Panc1 (cell line): Measurements from ENCODE around the gene ANKRD40. TPM values are rescaled to one million over a fixed set of nuclear protein-coding genes. Genes with fewer than 3 reads are reported as not detected.

ENCODE experiments used
- ATAC-seq: fragments of 200-7000 bp; cut with Tn5 transposase; 2 replicates; pipeline ENCODE4 v1.9.1; 2020; ENCODE audit warnings: mild to moderate bottlenecking, moderate library complexity
- BruUV-seq: library from RNA; stranded (reverse); fragments of 400-500 nt; replicated peaks from 2 replicates; lab custom pipeline; 2021; lab: Mats Ljungman, UMichigan
- CTCF ChIA-PET: fragments of 300-600 bp; sonication (Branson Sonifier 250); formaldehyde crosslinking; loops from one replicate; lab custom pipeline; 2022; ENCODE audit warnings: antibody characterized with exemption; lab: Charles Lee
- POLR2A ChIA-PET: fragments of 300-600 bp; sonication (Branson Sonifier 250); formaldehyde crosslinking; loops from one replicate; lab custom pipeline; 2022; ENCODE audit warnings: antibody characterized with exemption; lab: Charles Lee
- DNase-seq: peaks from one replicate; pipeline ENCODE4 v3.0.0-alpha.2; 2010; ENCODE audit warnings: low read depth, low spot score
- H3K27ac ChIP-seq: 2 replicates; pipeline ENCODE4 v1.5.1; 2011; ENCODE audit warnings: mild to moderate bottlenecking, low read length, inconsistent platforms
- H3K27me3 ChIP-seq: fragments of 200-500 bp; sonication (Bioruptor generic); 2 replicates; pipeline ENCODE4 v1.6.0; 2014; ENCODE audit warnings: low read length, inconsistent platforms; ENCODE audit not compliant: control insufficient read depth, insufficient read depth
- H3K36me3 ChIP-seq: fragments of 200-500 bp; sonication (Bioruptor generic); 2 replicates; pipeline ENCODE4 v1.5.1; 2014; ENCODE audit warnings: inconsistent platforms, mild to moderate bottlenecking, low read length, moderate library complexity; ENCODE audit not compliant: control insufficient read depth, insufficient read depth
- H3K4me1 ChIP-seq: 2 replicates; pipeline ENCODE4 v1.5.1; 2011; ENCODE audit warnings: inconsistent platforms, mild to moderate bottlenecking, low read length, moderate library complexity; ENCODE audit not compliant: control insufficient read depth, insufficient read depth
- H3K4me3 ChIP-seq, 2 experiments: 2 replicates each; pipeline ENCODE4 v1.5.1; 2011 to 2012; ENCODE audit warnings: low read depth in 2 of 2, low read length in 2 of 2, mild to moderate bottlenecking in 2 of 2, inconsistent platforms in 1 of 2, moderate library complexity in 1 of 2
- H3K9me3 ChIP-seq: fragments of 200-500 bp; sonication (Bioruptor generic); 2 replicates; pipeline ENCODE4 v1.5.1; 2014; ENCODE audit warnings: low read depth, mild to moderate bottlenecking, inconsistent platforms, low read length, moderate library complexity; ENCODE audit not compliant: control insufficient read depth, insufficient read depth
- POLR2AphosphoS5 ChIP-seq: IDR thresholded peaks from 2 replicates; pipeline ENCODE4 v1.6.1; 2012; ENCODE audit warnings: mild to moderate bottlenecking, low read depth, low read length, moderate library complexity
- SIN3A ChIP-seq: IDR thresholded peaks from 2 replicates; pipeline ENCODE4 v1.6.1; 2012; ENCODE audit warnings: low read depth, mild to moderate bottlenecking, low read length, moderate library complexity, borderline replicate concordance; ENCODE audit not compliant: insufficient read depth
- TCF7L2 ChIP-seq: IDR thresholded peaks from 2 replicates; pipeline ENCODE4 v1.6.1; 2011; ENCODE audit warnings: mild to moderate bottlenecking, low read depth, low read length, inconsistent platforms
- in situ Hi-C: cut with HindIII; loops from 2 replicates; pipeline ENCODE4 v1.10.0; 2016; ENCODE audit warnings: low sequenced_read_pairs, low pct_unique_long_range_greater_than_20kb
- intact Hi-C: fragments of 100-400 bp; cut with micrococcal nuclease; formaldehyde crosslinking; loops from one replicate; pipeline ENCODE4 v1.10.0; 2022; ENCODE audit not compliant: unreplicated experiment
- total RNA-seq: library from RNA; stranded (reverse); gene quantifications from one replicate; pipeline ENCODE4 v1.2.1, GENCODE V29; 2021; ENCODE audit not compliant: unreplicated experiment
- TF ChIP-seq, protein P1 (sequence below), 2 experiments: IDR thresholded peaks; 2 replicates each; pipeline ENCODE4 v1.6.1; 2011 to 2012; ENCODE audit warnings: low read depth in 2 of 2, control low read depth in 1 of 2, low read length in 1 of 2, mild to moderate bottlenecking in 1 of 2, moderate library complexity in 1 of 2; ENCODE audit not compliant: insufficient read depth in 1 of 2
- TF ChIP-seq, protein P2 (sequence below): fragments of 450-650 bp; IDR thresholded peaks from 2 replicates; pipeline ENCODE4 v1.5.1; 2017; ENCODE audit warnings: mild to moderate bottlenecking

Gene ANKRD40
- total RNA-seq, 1 experiment from 2014 or later, result 57.2 TPM

GRCh38 chr17:50728881-50729765 is 21.4 kb upstream of the ANKRD40 start:
- Histone ChIP-seq H3K9me3 (no peaks in the 10 kb centered on the region), H3K27ac (no peak overlapping the region), H3K36me3 (no peaks in the 10 kb centered on the region), H3K4me1 (peaks cover 60% of the 10 kb centered on the region), H3K27me3 (no peaks in the 10 kb centered on the region), H3K4me3 (no peak overlapping the region)
- DNase-seq (no peak), ATAC-seq (peak; percentile 52)
- ChIA-PET POLR2A (no interaction called here), CTCF (no interaction called here)
- no peak for TF ChIP-seq POLR2AphosphoS5
- no peak for TF ChIP-seq SIN3A
- no peak for TF ChIP-seq TCF7L2
- TF ChIP-seq, protein P1, sequence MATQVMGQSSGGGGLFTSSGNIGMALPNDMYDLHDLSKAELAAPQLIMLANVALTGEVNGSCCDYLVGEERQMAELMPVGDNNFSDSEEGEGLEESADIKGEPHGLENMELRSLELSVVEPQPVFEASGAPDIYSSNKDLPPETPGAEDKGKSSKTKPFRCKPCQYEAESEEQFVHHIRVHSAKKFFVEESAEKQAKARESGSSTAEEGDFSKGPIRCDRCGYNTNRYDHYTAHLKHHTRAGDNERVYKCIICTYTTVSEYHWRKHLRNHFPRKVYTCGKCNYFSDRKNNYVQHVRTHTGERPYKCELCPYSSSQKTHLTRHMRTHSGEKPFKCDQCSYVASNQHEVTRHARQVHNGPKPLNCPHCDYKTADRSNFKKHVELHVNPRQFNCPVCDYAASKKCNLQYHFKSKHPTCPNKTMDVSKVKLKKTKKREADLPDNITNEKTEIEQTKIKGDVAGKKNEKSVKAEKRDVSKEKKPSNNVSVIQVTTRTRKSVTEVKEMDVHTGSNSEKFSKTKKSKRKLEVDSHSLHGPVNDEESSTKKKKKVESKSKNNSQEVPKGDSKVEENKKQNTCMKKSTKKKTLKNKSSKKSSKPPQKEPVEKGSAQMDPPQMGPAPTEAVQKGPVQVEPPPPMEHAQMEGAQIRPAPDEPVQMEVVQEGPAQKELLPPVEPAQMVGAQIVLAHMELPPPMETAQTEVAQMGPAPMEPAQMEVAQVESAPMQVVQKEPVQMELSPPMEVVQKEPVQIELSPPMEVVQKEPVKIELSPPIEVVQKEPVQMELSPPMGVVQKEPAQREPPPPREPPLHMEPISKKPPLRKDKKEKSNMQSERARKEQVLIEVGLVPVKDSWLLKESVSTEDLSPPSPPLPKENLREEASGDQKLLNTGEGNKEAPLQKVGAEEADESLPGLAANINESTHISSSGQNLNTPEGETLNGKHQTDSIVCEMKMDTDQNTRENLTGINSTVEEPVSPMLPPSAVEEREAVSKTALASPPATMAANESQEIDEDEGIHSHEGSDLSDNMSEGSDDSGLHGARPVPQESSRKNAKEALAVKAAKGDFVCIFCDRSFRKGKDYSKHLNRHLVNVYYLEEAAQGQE (IDR thresholded peaks at IDR 0.05; ENCODE audit: insufficient read depth in 1 of 2, low read depth in 2 of 2, low read length in 1 of 2), result no peak
- TF ChIP-seq, protein P2, sequence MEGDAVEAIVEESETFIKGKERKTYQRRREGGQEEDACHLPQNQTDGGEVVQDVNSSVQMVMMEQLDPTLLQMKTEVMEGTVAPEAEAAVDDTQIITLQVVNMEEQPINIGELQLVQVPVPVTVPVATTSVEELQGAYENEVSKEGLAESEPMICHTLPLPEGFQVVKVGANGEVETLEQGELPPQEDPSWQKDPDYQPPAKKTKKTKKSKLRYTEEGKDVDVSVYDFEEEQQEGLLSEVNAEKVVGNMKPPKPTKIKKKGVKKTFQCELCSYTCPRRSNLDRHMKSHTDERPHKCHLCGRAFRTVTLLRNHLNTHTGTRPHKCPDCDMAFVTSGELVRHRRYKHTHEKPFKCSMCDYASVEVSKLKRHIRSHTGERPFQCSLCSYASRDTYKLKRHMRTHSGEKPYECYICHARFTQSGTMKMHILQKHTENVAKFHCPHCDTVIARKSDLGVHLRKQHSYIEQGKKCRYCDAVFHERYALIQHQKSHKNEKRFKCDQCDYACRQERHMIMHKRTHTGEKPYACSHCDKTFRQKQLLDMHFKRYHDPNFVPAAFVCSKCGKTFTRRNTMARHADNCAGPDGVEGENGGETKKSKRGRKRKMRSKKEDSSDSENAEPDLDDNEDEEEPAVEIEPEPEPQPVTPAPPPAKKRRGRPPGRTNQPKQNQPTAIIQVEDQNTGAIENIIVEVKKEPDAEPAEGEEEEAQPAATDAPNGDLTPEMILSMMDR, result no peak
- intact Hi-C loops (no loop called here), in situ Hi-C loops (no loop called here)
- TSS peak; percentile 32 for BruUV-seq

GRCh38 chr17:50728112-50728429 is 20.4 kb upstream of the ANKRD40 start:
- H3K27me3 ChIP-seq, result no peaks in the 10 kb centered on the region
- no TSS peak for BruUV-seq
- TF ChIP-seq, protein P1 (IDR thresholded peaks at IDR 0.05; ENCODE audit: insufficient read depth in 1 of 2, low read depth in 2 of 2, low read length in 1 of 2), result no peak
- no peak for TF ChIP-seq POLR2AphosphoS5
- no peak for TF ChIP-seq SIN3A
- TF ChIP-seq TCF7L2, result no peak
- TF ChIP-seq, protein P2, result no peak
- in situ Hi-C loops (no loop called here), intact Hi-C loops (no loop called here)
- no peaks in the 10 kb centered on the region for H3K36me3 ChIP-seq
- no peak overlapping the region for H3K27ac ChIP-seq
- H3K4me1 ChIP-seq, result peaks cover 67% of the 10 kb centered on the region
- DNase-seq, result no peak
- ChIA-PET POLR2A (interaction anchor here (0.7 kb wide), 2 partner anchors 12 to 276 kb away, joined by 3 to 7 read pairs; no protein-coding TSS in a partner anchor), CTCF (interaction anchor here (0.6 kb wide), 1 partner anchor 175 kb away, joined by 3 read pairs; no protein-coding TSS in a partner anchor)
- H3K9me3 ChIP-seq, result no peaks in the 10 kb centered on the region
- H3K4me3 ChIP-seq, result no peak overlapping the region
- ATAC-seq, result no peak
